Effector memory CD8-positive, alpha-beta T cell (primary cell): ENCODE results near the gene SLC25A26.
"Not testable (repeated sequence)": the region's sequence is repeated elsewhere in the genome, so short reads cannot be mapped to it uniquely, and the experiment has no call there.

Source experiments
- ATAC-seq: fragments of 150-1000 bp; cut with Tn5 transposase; replicated peaks from 2 replicates; pipeline ENCODE4 v1.10.0; 2021; ENCODE audit warnings: mild to moderate bottlenecking, moderate library complexity
- DNase-seq, 3 experiments: peaks; one replicate each; pipeline ENCODE4 v3.0.0; 2021
- H3K27ac Mint-ChIP-seq, 2 donors: one replicate each; pipeline ENCODE4 v1.8.0; 2022; ENCODE audit warnings: mild to moderate bottlenecking in 2 of 2, mixed read lengths in 2 of 2, moderate library complexity in 2 of 2
- H3K27me3 Mint-ChIP-seq, 2 donors: one replicate each; pipeline ENCODE4 v1.8.0; 2022; ENCODE audit warnings: mixed read lengths in 2 of 2
- H3K36me3 Mint-ChIP-seq: one replicate; pipeline ENCODE4 v1.8.0; 2022; ENCODE audit warnings: mild to moderate bottlenecking, moderate library complexity, mixed read lengths; ENCODE audit not compliant: insufficient read depth
- H3K4me1 Mint-ChIP-seq, 2 donors: one replicate each; pipeline ENCODE4 v1.8.0; 2022; ENCODE audit warnings: low read depth in 2 of 2, mixed read lengths in 2 of 2
- H3K4me3 Mint-ChIP-seq, 2 donors: one replicate each; pipeline ENCODE4 v1.8.0; 2022; ENCODE audit warnings: mild to moderate bottlenecking in 2 of 2, mixed read lengths in 2 of 2, moderate library complexity in 2 of 2
- H3K9me3 Mint-ChIP-seq, 2 donors: one replicate each; pipeline ENCODE4 v1.8.0; 2022; ENCODE audit warnings: mixed read lengths in 2 of 2

Gene SLC25A26

DNA sequence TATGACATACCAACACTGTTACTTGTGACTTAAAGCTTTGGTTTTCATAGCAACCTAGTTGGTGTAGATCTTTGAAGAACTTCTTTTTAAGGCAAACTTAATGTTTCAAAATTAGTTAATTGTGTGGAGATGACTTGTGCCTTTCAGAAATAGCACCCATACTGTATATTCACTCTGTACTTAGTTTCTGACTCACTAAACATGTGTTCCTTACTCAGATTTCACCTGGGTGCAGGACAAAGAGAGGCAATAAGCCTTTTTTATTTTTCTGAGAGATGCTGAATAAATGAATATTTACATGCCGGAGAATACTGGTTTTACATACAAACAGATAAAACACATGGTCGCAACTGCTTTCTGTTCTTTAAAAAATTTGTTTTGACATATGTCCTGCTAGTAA lies 44.8 kb downstream of the SLC25A26 start:
- no peak for ATAC-seq
- H3K27ac Mint-ChIP-seq, result no peak overlapping the region
- no peaks in the 10 kb centered on the region for H3K9me3 Mint-ChIP-seq
- DNase-seq, result no peak
- H3K36me3 Mint-ChIP-seq, result peaks cover 18% of the 10 kb centered on the region
- H3K27me3 Mint-ChIP-seq, result no peaks in the 10 kb centered on the region
- no peak overlapping the region for H3K4me3 Mint-ChIP-seq
- peaks cover 0 to 5% of the 10 kb centered on the region in 2 donors for H3K4me1 Mint-ChIP-seq

GRCh38 chr3:66266551-66266950 lies 45.8 kb downstream of the SLC25A26 start:
- peak overlapping the region in 1 of 2 donors; percentile 3 for H3K27ac Mint-ChIP-seq
- DNase-seq (no peak), ATAC-seq (no peak)
- H3K4me1 Mint-ChIP-seq, result peaks cover 0 to under 1% of the 10 kb centered on the region in 2 donors
- no peaks in the 10 kb centered on the region for H3K9me3 Mint-ChIP-seq
- no peaks in the 10 kb centered on the region for H3K27me3 Mint-ChIP-seq
- H3K4me3 Mint-ChIP-seq, result no peak overlapping the region
- H3K36me3 Mint-ChIP-seq, result peaks cover 18% of the 10 kb centered on the region

- Mint-ChIP-seq H3K27ac (peak overlapping the region in 1 of 2 donors; percentile 3), H3K4me3 (no peak overlapping the region), H3K36me3 (peaks cover 18% of the 10 kb centered on the region), H3K4me1 (no peaks in the 10 kb centered on the region), H3K27me3 (no peaks in the 10 kb centered on the region), H3K9me3 (no peaks in the 10 kb centered on the region)
- DNase-seq, result no peak
- ATAC-seq, result peak; percentile 32
Observed at GRCh38 chr3:66267031-66267430, 46.2 kb downstream of the SLC25A26 start.

GRCh38 chr3:66267906-66268305 lies 47.1 kb downstream of the SLC25A26 start:
- no peak for ATAC-seq
- no peak overlapping the region for H3K4me3 Mint-ChIP-seq
- no peak for DNase-seq
- H3K4me1 Mint-ChIP-seq, result no peaks in the 10 kb centered on the region
- no peaks in the 10 kb centered on the region for H3K27me3 Mint-ChIP-seq
- peak overlapping the region in 1 of 2 donors; percentile 10 for H3K27ac Mint-ChIP-seq
- no peaks in the 10 kb centered on the region for H3K9me3 Mint-ChIP-seq
- peaks cover 18% of the 10 kb centered on the region for H3K36me3 Mint-ChIP-seq

- no peak overlapping the region for H3K4me3 Mint-ChIP-seq
- no peaks in the 10 kb centered on the region for H3K27me3 Mint-ChIP-seq
- no peak for DNase-seq
- ATAC-seq, result no peak
- no peak overlapping the region for H3K27ac Mint-ChIP-seq
- no peaks in the 10 kb centered on the region for H3K9me3 Mint-ChIP-seq
- no peaks in the 10 kb centered on the region for H3K4me1 Mint-ChIP-seq
- H3K36me3 Mint-ChIP-seq, result peaks cover 8% of the 10 kb centered on the region
Observed at GRCh38 chr3:66268864-66269263, 48.1 kb downstream of the SLC25A26 start.

- Mint-ChIP-seq H3K4me3 (no peak overlapping the region), H3K27ac (no peak overlapping the region), H3K27me3 (no peaks in the 10 kb centered on the region), H3K4me1 (no peaks in the 10 kb centered on the region), H3K36me3 (peaks cover 4% of the 10 kb centered on the region), H3K9me3 (no peaks in the 10 kb centered on the region)
- ATAC-seq (no peak), DNase-seq (no peak)
Observed at GRCh38 chr3:66269411-66269810, 48.6 kb downstream of the SLC25A26 start.

GRCh38 chr3:66270288-66270687 lies 49.5 kb downstream of the SLC25A26 start:
- H3K27me3 Mint-ChIP-seq, result no peaks in the 10 kb centered on the region
- no peak for DNase-seq
- H3K9me3 Mint-ChIP-seq, result no peaks in the 10 kb centered on the region
- H3K4me1 Mint-ChIP-seq, result no peaks in the 10 kb centered on the region
- peak overlapping the region in 1 of 2 donors; percentile 19 for H3K27ac Mint-ChIP-seq
- no peak overlapping the region for H3K4me3 Mint-ChIP-seq
- H3K36me3 Mint-ChIP-seq, result no peaks in the 10 kb centered on the region
- ATAC-seq, result no peak

GRCh38 chr3:66270701-66271100 lies 49.9 kb downstream of the SLC25A26 start:
- ATAC-seq, result no peak
- H3K4me1 Mint-ChIP-seq, result no peaks in the 10 kb centered on the region
- no peak overlapping the region for H3K27ac Mint-ChIP-seq
- H3K36me3 Mint-ChIP-seq, result no peaks in the 10 kb centered on the region
- no peak overlapping the region for H3K4me3 Mint-ChIP-seq
- no peaks in the 10 kb centered on the region for H3K9me3 Mint-ChIP-seq
- DNase-seq, result no peak
- H3K27me3 Mint-ChIP-seq, result no peaks in the 10 kb centered on the region

DNA sequence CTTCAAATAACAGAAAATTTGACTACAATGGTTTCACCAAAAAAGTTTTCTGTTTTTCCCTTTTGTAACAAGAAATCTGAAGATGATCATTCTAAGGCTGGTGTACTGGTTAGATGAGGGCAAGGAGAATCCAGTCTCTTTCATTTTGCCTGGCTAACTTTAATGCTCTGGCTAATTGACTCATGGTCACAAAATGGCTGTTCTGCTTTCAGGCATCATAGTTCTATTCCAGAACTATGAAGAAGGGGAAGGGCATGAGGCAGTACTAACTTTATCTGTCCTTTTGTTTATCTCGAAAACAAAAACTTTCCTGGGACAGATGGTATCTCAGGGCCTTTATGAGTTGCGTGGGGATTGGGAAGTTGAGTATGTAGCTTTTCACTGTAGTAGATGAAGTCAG lies 50.4 kb downstream of the SLC25A26 start:
- DNase-seq (no peak), ATAC-seq (no peak)
- Mint-ChIP-seq H3K27ac (peak overlapping the region in 1 of 2 donors; percentile 4), H3K9me3 (no peaks in the 10 kb centered on the region), H3K4me1 (peaks cover 0 to under 1% of the 10 kb centered on the region in 2 donors), H3K4me3 (no peak overlapping the region), H3K36me3 (no peaks in the 10 kb centered on the region), H3K27me3 (no peaks in the 10 kb centered on the region)

GRCh38 chr3:66272016-66272415 lies 51.2 kb downstream of the SLC25A26 start:
- no peaks in the 10 kb centered on the region for H3K27me3 Mint-ChIP-seq
- ATAC-seq (no peak), DNase-seq (no peak)
- H3K36me3 Mint-ChIP-seq, result no peaks in the 10 kb centered on the region
- no peaks in the 10 kb centered on the region for H3K9me3 Mint-ChIP-seq
- no peak overlapping the region for H3K4me3 Mint-ChIP-seq
- peak overlapping the region in 1 of 2 donors; percentile 4 for H3K27ac Mint-ChIP-seq
- H3K4me1 Mint-ChIP-seq, result peaks cover 5 to 8% of the 10 kb centered on the region in 2 donors

DNA sequence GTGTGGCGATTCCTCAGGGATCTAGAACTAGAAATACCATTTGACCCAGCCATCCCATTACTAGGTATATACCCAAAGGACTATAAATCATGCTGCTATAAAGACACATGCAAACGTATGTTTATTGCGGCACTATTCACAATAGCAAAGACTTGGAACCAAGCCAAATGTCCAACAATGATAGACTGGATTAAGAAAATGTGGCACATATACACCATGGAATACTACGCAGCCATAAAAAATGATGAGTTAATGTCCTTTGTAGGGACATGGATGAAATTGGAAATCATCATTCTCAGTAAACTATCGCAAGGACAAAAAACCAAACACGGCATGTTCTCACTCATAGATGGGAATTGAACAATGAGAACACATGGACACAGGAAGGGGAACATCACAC lies 54.0 kb downstream of the SLC25A26 start:
- H3K27ac Mint-ChIP-seq, DNase-seq, H3K4me3 Mint-ChIP-seq, ATAC-seq, H3K9me3 Mint-ChIP-seq, H3K27me3 Mint-ChIP-seq, H3K36me3 Mint-ChIP-seq: not testable (repeated sequence)
- peaks cover 18 to 23% of the 10 kb centered on the region in 2 donors for H3K4me1 Mint-ChIP-seq

GRCh38 chr3:66276705-66277274 lies 56.0 kb downstream of the SLC25A26 start:
- H3K36me3 Mint-ChIP-seq, result no peaks in the 10 kb centered on the region
- DNase-seq (peak; percentile 68 to 81 (median 70)), ATAC-seq (peak; percentile 76)
- H3K4me3 Mint-ChIP-seq, result no peak overlapping the region
- H3K9me3 Mint-ChIP-seq, result no peaks in the 10 kb centered on the region
- H3K4me1 Mint-ChIP-seq, result peaks cover 23 to 33% of the 10 kb centered on the region in 2 donors
- H3K27ac Mint-ChIP-seq, result peak overlapping the region; percentile 67 to 84
- H3K27me3 Mint-ChIP-seq, result no peaks in the 10 kb centered on the region

DNA sequence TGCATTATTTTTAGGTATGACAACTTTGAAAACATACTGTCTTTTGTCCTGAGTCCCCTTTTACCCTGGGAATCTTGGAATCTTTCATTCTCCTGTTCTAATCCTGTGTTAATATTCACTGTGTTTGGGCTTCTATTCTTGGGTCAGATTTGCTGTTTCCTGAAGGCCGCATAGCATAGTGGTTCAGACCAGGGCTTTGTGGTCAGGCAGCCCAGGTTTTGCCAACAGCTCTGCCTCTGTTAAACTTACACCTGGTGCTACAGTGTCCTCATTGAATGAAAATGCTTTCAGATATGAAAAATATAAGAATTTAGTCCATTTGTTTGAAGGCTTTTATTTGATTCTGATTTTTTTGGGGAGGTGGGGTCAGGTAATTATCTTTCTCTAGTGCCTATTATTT lies 58.4 kb downstream of the SLC25A26 start:
- H3K27me3 Mint-ChIP-seq, result no peaks in the 10 kb centered on the region
- peak overlapping the region in 1 of 2 donors; percentile 40 for H3K4me3 Mint-ChIP-seq
- peak overlapping the region; percentile 53 to 96 for H3K27ac Mint-ChIP-seq
- ATAC-seq (peak; percentile 26), DNase-seq (no peak)
- H3K4me1 Mint-ChIP-seq, result peaks cover 23 to 37% of the 10 kb centered on the region in 2 donors
- H3K9me3 Mint-ChIP-seq, result no peaks in the 10 kb centered on the region
- no peaks in the 10 kb centered on the region for H3K36me3 Mint-ChIP-seq

GRCh38 chr3:66280304-66280703 lies 59.5 kb downstream of the SLC25A26 start:
- Mint-ChIP-seq H3K36me3 (no peaks in the 10 kb centered on the region), H3K4me3 (peak overlapping the region in 1 of 2 donors; percentile 28), H3K9me3 (no peaks in the 10 kb centered on the region), H3K27me3 (no peaks in the 10 kb centered on the region), H3K4me1 (peaks cover 23 to 37% of the 10 kb centered on the region in 2 donors), H3K27ac (peak overlapping the region; percentile 81 to 96)
- no peak for DNase-seq
- ATAC-seq, result peak; percentile 27
